OCI-LY1 (cell line): ENCODE measurements around the gene COL21A1.

Source experiments
- CTCF ChIP-seq: fragments of 200-600 bp; sonication (generic), shearing (Covaris generic); IDR thresholded peaks from 2 replicates; pipeline ENCODE4 v1.5.1; 2017; ENCODE audit warnings: mild to moderate bottlenecking, antibody characterized with exemption, low read length, moderate library complexity, mixed read lengths
- EZH2 ChIP-seq: fragments of 200-600 bp; sonication (generic), shearing (Covaris generic); IDR thresholded peaks from 2 replicates; pipeline ENCODE4 v1.8.0; 2017; ENCODE audit warnings: borderline replicate concordance, mixed run types, mild to moderate bottlenecking, antibody characterized with exemption, low read length, moderate library complexity, mixed read lengths

GRCh38 chr6:56022678-56023077 is 224.7 kb downstream of the COL21A1 start:
- TF ChIP-seq CTCF, result no peak
- TF ChIP-seq EZH2, result no peak
